ENCODE measurements around the gene TTC13. TPM values are rescaled to one million over a fixed set of nuclear protein-coding genes. Genes with fewer than 3 reads are reported as not detected.

The TTC13 gene
- total and polyA plus RNA-seq, 10 donors, result 16.2 to 86.6 (median 38.8) TPM

GRCh38 chr1:230938924-230939368, 39.7 kb downstream of the TTC13 start:
- Histone ChIP-seq H3K4me3 (no peak overlapping the region), H3K9me3 (no peaks in the 10 kb centered on the region), H3K27ac (no peak overlapping the region), H3K27me3 (replicated peaks in 1 of 7) (no peaks in the 10 kb centered on the region), H3K36me3 (peaks cover 0 to 79% (median 11%) of the 10 kb centered on the region in 6 donors), H3K4me1 (peaks cover 0 to 10% (median 0%) of the 10 kb centered on the region in 6 donors)
- intact Hi-C loops (cut with DNase I; ENCODE audit: low total_unique reads), result no loop called here
- 83 to 90% (median 88%) methylated on average over 2 of the region's 2 CpGs for WGBS, 5 donors
- TF ChIP-seq POLR2AphosphoS5 (IDR thresholded peaks at IDR 0.05) (no peak), POLR2A (IDR thresholded peaks at IDR 0.05) (no peak), CTCF (IDR thresholded peaks at IDR 0.05 in 8 of 11, conservative IDR thresholded peaks at IDR 0.05 in 3 of 11) (no peak)
- no peak for DNase-seq

DNA sequence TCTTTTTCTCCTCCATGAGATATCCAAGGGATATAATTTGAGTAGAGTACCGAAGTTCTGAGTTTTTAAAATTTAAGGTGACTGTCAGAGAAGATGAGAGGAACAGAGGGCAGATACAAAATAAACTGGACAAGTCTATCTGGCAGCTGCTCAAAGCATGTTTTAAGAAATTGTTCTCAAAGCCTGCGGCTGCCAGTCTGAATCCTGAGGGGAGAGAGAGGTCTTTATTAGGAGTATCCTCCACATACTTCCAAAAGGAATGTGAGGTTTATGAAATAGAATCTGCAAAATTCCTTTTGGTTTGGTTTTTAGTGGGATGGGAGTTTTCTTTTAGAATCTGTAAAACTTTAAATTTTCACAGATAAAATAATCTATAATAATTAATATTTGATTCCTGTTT, 41.3 kb downstream of the TTC13 start:
- Histone ChIP-seq H3K9me3 (no peaks in the 10 kb centered on the region), H3K36me3 (peaks cover 0 to 81% (median 11%) of the 10 kb centered on the region in 6 donors), H3K4me3 (no peak overlapping the region), H3K27ac (no peak overlapping the region), H3K27me3 (replicated peaks in 1 of 7) (no peaks in the 10 kb centered on the region), H3K4me1 (peaks cover 0 to 10% (median 0%) of the 10 kb centered on the region in 6 donors)
- WGBS, 5 donors, result 83 to 92% (median 87%) methylated on average over 2 of the region's 2 CpGs
- TF ChIP-seq POLR2A (IDR thresholded peaks at IDR 0.05) (no peak), POLR2AphosphoS5 (IDR thresholded peaks at IDR 0.05) (no peak), CTCF (IDR thresholded peaks at IDR 0.05 in 8 of 11, conservative IDR thresholded peaks at IDR 0.05 in 3 of 11) (no peak)
- DNase-seq, result no peak
- intact Hi-C loops (cut with DNase I; ENCODE audit: low total_unique reads), result no loop called here

DNA sequence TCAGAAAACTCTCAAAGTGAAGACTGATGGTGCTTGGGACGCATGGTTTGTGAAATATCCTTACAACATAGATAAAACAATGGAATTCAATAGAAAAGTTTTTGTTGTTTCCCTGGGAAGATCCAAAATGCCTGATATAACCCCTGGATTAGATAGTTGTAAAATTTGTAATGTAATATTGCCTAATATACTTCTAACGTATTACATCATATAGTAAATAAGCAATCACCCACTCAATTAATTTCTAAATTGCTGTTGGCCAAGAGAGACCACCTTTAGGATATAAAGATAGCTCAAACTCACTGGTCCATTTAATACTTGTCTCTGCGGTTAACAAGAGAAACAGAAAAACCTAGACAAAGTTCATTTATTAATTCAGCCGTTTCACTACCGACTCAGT, 42.2 kb downstream of the TTC13 start:
- WGBS, 5 donors, result 78 to 93% (median 81%) methylated on average over 5 of the region's 5 CpGs
- Histone ChIP-seq H3K27me3 (replicated peaks in 1 of 7) (no peaks in the 10 kb centered on the region), H3K4me1 (peaks cover 0 to 10% (median 0%) of the 10 kb centered on the region in 6 donors), H3K9me3 (no peaks in the 10 kb centered on the region), H3K27ac (no peak overlapping the region), H3K36me3 (peaks cover 0 to 90% (median 16%) of the 10 kb centered on the region in 6 donors), H3K4me3 (no peak overlapping the region)
- intact Hi-C loops (cut with DNase I; ENCODE audit: low total_unique reads), result no loop called here
- DNase-seq, result no peak
- TF ChIP-seq POLR2A (IDR thresholded peaks at IDR 0.05) (no peak), POLR2AphosphoS5 (IDR thresholded peaks at IDR 0.05) (no peak), CTCF (IDR thresholded peaks at IDR 0.05 in 8 of 11, conservative IDR thresholded peaks at IDR 0.05 in 3 of 11) (no peak)

DNA sequence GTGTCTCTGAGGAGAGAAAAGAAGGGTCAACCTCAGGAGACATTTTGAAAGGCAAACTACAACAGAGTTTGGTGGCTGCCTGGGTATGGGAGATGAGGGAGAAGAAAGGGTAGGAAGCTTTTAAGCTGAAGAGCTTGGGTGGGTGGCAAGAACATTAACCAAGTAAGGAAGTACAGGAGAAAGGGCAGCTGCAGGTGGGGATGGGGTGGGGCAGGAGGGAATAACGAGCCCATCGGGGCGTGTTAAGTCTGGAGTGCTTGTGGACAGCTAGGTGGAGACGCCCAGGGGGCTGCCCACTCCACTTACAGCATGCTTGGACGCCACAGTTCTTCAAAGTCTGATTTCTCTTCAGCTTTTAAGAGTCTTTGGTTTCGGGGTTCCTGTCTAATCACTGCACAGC, 42.8 kb downstream of the TTC13 start:
- no peak for DNase-seq
- intact Hi-C loops (cut with DNase I; ENCODE audit: low total_unique reads), result no loop called here
- TF ChIP-seq POLR2A (IDR thresholded peaks at IDR 0.05) (no peak), CTCF (IDR thresholded peaks at IDR 0.05 in 8 of 11, conservative IDR thresholded peaks at IDR 0.05 in 3 of 11) (no peak), POLR2AphosphoS5 (IDR thresholded peaks at IDR 0.05) (no peak)
- no peak overlapping the region for H3K27ac ChIP-seq
- peaks cover 0 to 91% (median 21%) of the 10 kb centered on the region in 6 donors for H3K36me3 ChIP-seq
- peaks cover 0 to 10% (median 0%) of the 10 kb centered on the region in 6 donors for H3K4me1 ChIP-seq
- no peaks in the 10 kb centered on the region for H3K27me3 ChIP-seq (replicated peaks in 1 of 7)
- no peaks in the 10 kb centered on the region for H3K9me3 ChIP-seq
- H3K4me3 ChIP-seq, result no peak overlapping the region
- WGBS, 5 donors, result 91 to 98% (median 94%) methylated on average over 6 of the region's 6 CpGs

Data from spleen (tissue), 11 donors.